Small intestine (tissue), 7 donors: Measurements from ENCODE around the gene CPT1A. TPM values are rescaled to one million over a fixed set of nuclear protein-coding genes. Genes with fewer than 3 reads are reported as not detected.

Experiments used
- DNase-seq, 2 donors: peaks; one replicate each; pipeline versions ENCODE4 v3.0.0 to v3.0.0-alpha.2; 2013
- FAIRE-seq: peaks from 2 replicates; lab custom pipeline; 2012; peaks lifted over from hg19 to GRCh38; lab: Jason Lieb, UNC
- H3K27ac ChIP-seq, 3 donors: one replicate each; pipeline ENCODE4 v1.5.1; 2013; ENCODE audit warnings: low read length in 2 of 3, mild to moderate bottlenecking in 2 of 3, control low read depth in 1 of 3, inconsistent platforms in 1 of 3, low read depth in 1 of 3, moderate library complexity in 1 of 3
- H3K27me3 ChIP-seq, 3 donors: one replicate each; pipeline ENCODE4 v1.6.1; 2013; ENCODE audit warnings: low read length in 3 of 3, inconsistent platforms in 1 of 3; ENCODE audit not compliant: control insufficient read depth in 3 of 3, insufficient read depth in 3 of 3
- H3K36me3 ChIP-seq, 3 donors: one replicate each; pipeline ENCODE4 v1.6.1; 2013; ENCODE audit warnings: low read length in 3 of 3, inconsistent platforms in 1 of 3, low read depth in 1 of 3, mild to moderate bottlenecking in 1 of 3, moderate library complexity in 1 of 3; ENCODE audit not compliant: control insufficient read depth in 3 of 3, insufficient read depth in 2 of 3
- H3K4me1 ChIP-seq, 3 donors: one replicate each; pipeline ENCODE4 v1.6.1; 2013; ENCODE audit warnings: low read length in 2 of 3, inconsistent platforms in 1 of 3, low read depth in 1 of 3, mild to moderate bottlenecking in 1 of 3, moderate library complexity in 1 of 3; ENCODE audit not compliant: control insufficient read depth in 3 of 3, insufficient read depth in 2 of 3
- H3K4me3 ChIP-seq, 3 donors: one replicate each; pipeline ENCODE4 v1.5.1; 2013; ENCODE audit warnings: low read length in 3 of 3, control low read depth in 1 of 3, inconsistent platforms in 1 of 3, low read depth in 1 of 3, mild to moderate bottlenecking in 1 of 3, moderate library complexity in 1 of 3
- H3K9me3 ChIP-seq, 2 donors: one replicate each; pipeline ENCODE4 v1.6.1; 2013; ENCODE audit warnings: low read depth in 1 of 2, low read length in 1 of 2; ENCODE audit not compliant: control insufficient read depth in 2 of 2, insufficient read depth in 1 of 2
- WGBS, 3 donors: extraction: QIAGEN DNeasy Blood & Tissue Kit; methylation state at CpG; one replicate each; pipeline ENCODE4 v1.1.7; 2013; 5-methylcytosine and 5-hydroxymethylcytosine counted together
- polyA plus RNA-seq, 4 donors: library from polyadenylated mRNA; stranded (reverse) in 3 of 4; unstranded in 1 of 4; fragments of 200-250 nt in 3 of 4; fragments of 120-200 nt in 1 of 4; gene quantifications; one replicate each; pipeline versions ENCODE4 v1.2.1 to v1.2.3, GENCODE V29; 2013
- donor health status: healthy with polysubstance abuse.
- donor health status: control.
- donor health status: control.
- donor health status: Bipolar disorder and iron deficiency.
- donor health status: healthy.

CPT1A gene
- polyA plus RNA-seq, 4 donors: 29.5 to 34.9 (median 31.5) TPM

DNA sequence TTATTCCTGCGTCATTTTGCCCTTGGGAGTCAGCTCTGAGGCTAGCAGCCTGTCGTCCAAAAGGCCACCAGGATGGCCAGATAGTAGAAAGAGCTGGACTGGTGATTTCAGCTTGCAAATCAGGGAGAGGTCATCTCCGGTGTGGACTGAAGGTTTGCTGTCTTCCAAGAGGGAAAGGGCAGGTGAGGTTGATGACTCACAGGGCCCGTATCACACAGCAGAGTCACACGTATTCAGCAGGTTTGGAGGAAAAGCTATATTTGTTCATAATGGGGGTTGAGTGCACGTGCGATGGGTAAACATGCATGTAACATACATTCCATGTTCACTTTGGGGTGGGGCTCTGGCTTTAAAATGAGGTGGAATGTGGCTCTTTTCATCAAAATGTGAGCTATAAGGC, 36.3 kb upstream of the CPT1A start:
- Histone ChIP-seq H3K27ac (peak overlapping the region in 1 of 3 donors; percentile 60), H3K4me3 (no peak overlapping the region), H3K36me3 (peaks cover 0 to 16% (median 0%) of the 10 kb centered on the region in 3 donors), H3K4me1 (peaks cover 0 to 11% (median 0%) of the 10 kb centered on the region in 3 donors), H3K9me3 (no peaks in the 10 kb centered on the region), H3K27me3 (no peaks in the 10 kb centered on the region)
- FAIRE-seq (no peak), DNase-seq (peak in 1 of 2 donors; percentile 65)
- 77 to 83% (median 79%) methylated on average over 7 of the region's 7 CpGs for WGBS, 3 donors

DNA sequence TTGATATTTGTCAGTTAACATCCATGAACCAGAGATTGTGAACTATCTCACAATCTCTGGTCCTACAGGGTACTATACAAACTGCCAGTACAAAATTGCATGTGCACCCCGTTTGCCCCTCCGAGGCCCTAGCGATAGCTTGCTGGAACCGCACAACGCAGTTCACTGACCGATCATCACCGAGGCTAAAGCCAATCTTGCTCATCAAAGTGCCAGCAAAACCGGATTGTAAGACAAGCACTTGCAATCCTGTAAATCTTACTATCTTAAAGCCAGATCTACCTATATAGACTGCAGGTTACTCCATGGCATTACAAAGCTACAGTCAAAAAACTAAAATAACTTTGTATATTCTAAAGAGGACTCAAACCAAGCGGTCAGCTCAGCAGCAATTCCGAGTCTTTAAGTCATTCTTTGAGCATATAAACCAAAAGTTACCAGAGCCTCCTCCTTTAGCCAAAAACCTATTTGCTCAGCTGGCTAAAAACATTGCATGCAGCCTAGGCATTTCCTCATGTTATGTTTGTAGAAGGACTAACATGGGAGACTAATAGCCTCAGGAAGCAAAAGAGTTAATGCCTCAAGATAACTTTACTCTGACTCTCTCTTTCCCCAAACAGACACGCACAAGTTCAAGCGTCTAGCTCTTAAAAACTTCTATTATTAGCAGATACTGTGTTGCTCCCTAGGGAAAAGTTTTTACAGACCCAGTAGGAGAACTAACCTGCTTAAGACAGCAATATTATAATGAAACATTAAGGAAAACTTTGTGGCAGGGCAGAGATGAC, 30.7 kb upstream of the CPT1A start:
- 81 to 87% (median 84%) methylated on average over 12 of the region's 12 CpGs for WGBS, 3 donors
- Histone ChIP-seq H3K27ac (no peak overlapping the region), H3K4me1 (peaks cover 0 to 13% (median 0%) of the 10 kb centered on the region in 3 donors), H3K9me3 (no peaks in the 10 kb centered on the region), H3K36me3 (peaks cover 0 to 4% (median 0%) of the 10 kb centered on the region in 3 donors), H3K27me3 (no peaks in the 10 kb centered on the region), H3K4me3 (no peak overlapping the region)
- no peak for DNase-seq
- FAIRE-seq: no peak

DNA sequence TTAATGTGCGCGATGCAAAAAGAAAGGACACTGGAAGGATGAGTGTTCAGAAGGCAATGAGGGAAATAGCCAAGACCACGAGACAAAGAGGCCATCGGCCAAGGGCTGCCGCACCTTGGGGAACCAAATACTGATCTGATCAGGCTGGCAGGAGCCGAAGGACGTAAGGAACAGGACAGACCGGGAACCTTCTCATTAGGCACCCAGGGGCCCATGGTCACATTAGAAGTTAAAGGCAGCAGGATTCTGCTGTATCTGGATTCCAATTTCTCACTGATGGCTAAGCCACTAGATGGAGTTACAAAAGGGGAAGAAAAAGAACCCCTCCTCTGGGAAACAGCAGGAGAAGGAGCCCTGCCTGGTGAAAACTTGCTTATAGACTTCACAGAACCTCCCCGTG, 28.8 kb upstream of the CPT1A start:
- 40 to 50% (median 45%) methylated on average over 9 of the region's 9 CpGs for WGBS, 3 donors
- Histone ChIP-seq H3K9me3 (no peaks in the 10 kb centered on the region), H3K4me1 (peaks cover 0 to 8% (median 0%) of the 10 kb centered on the region in 3 donors), H3K4me3 (peak overlapping the region in 2 of 3 donors; percentile 34 to 40), H3K27me3 (no peaks in the 10 kb centered on the region), H3K36me3 (peaks cover 0 to 4% (median 0%) of the 10 kb centered on the region in 3 donors), H3K27ac (no peak overlapping the region)
- DNase-seq (peak; percentile 37 to 42), FAIRE-seq (no peak)

DNA sequence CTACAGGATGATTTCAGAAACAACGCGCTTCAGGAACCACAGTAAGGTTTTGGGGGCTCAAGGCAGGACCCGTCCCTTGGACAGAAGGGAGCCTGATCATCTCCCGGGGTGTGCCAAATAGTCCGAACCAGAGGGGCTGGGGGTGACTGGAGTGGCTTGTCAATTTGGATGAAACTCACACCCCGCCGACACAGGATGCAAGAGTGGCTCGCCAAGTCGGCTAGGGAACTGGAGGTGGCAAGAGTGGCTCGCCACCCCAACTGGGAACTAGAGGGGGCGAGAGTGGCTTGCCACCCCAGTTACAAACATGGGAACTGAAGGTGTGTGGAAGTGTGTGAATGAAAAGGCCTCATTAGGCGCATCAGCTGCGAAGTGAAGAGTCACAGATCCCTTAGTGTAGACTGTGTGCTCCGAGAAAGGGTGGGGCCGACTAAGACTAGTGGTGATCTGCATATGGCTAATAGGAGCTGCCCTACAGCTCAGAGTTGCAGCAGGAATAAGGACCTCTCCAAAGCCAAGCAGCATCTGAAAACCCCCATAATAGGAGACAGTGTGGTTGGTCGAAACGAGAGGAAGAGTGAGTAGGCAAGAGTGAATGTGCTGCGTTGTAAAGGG, 26.6 kb upstream of the CPT1A start:
- Histone ChIP-seq H3K36me3 (peaks cover 0 to 10% (median 0%) of the 10 kb centered on the region in 3 donors), H3K27me3 (no peaks in the 10 kb centered on the region), H3K4me1 (peaks cover 0 to 8% (median 0%) of the 10 kb centered on the region in 3 donors), H3K27ac (no peak overlapping the region), H3K4me3 (no peak overlapping the region), H3K9me3 (peaks cover 3 to 8% of the 10 kb centered on the region in 2 donors)
- WGBS, 3 donors: 89 to 92% (median 92%) methylated on average over 18 of the region's 18 CpGs
- DNase-seq (no peak), FAIRE-seq (no peak)

DNA sequence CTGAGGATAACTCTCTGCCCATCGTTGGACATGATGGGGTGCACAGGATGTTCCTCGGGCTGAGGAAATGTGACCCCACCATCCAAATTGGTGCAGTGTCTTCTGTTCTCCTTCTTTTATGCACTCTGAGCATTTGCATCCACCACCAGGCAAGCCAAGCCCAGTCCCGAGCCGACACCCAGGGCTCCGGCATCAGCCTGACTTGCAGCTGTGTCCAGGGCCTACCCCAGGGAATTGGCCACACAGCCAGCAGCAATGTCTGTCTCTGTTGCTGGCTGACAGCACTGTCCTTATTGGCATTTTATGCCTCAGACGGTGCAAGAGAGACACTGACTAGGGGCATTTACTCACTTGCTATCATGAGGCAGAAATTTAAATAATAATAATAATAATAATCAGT, 25.4 kb upstream of the CPT1A start:
- no peak for FAIRE-seq
- no peak for DNase-seq

DNA sequence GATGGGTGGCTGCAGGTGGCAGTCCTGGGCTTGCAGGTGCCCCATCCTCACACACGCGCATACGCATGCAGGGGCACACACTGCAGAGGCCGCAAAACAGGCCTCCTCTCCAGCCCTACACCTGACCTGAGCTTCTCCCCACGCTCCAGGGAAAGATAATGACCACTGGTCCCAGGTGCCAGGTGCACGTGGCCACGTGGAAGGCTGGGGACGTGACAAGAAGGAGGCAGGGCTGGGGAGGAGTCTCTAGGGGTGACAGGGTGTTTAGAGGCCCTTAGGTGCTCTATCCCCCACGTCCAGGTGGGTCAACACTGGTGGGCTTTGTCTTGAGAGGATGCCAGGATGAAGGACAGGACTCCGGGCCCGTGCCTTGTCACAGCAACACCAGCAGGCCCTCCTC, 23.5 kb upstream of the CPT1A start:
- Histone ChIP-seq H3K36me3 (peaks cover 0 to 10% (median 0%) of the 10 kb centered on the region in 3 donors), H3K27ac (no peak overlapping the region), H3K4me3 (no peak overlapping the region), H3K4me1 (peaks cover 0 to 5% (median 4%) of the 10 kb centered on the region in 3 donors), H3K27me3 (no peaks in the 10 kb centered on the region), H3K9me3 (peaks cover 3 to 8% of the 10 kb centered on the region in 2 donors)
- DNase-seq (no peak), FAIRE-seq (no peak)
- WGBS, 3 donors: 82 to 90% (median 82%) methylated on average over 11 of the region's 11 CpGs

More for the DNA sequence above, 25.4 kb upstream of the CPT1A start:
- Histone ChIP-seq H3K36me3 (peaks cover 0 to 10% (median 0%) of the 10 kb centered on the region in 3 donors), H3K9me3 (peaks cover 3 to 8% of the 10 kb centered on the region in 2 donors), H3K27ac (no peak overlapping the region), H3K4me1 (peaks cover 0 to 13% (median 4%) of the 10 kb centered on the region in 3 donors), H3K27me3 (no peaks in the 10 kb centered on the region), H3K4me3 (no peak overlapping the region)
- WGBS, 3 donors: 76 to 88% (median 86%) methylated on average over 6 of the region's 6 CpGs

DNA sequence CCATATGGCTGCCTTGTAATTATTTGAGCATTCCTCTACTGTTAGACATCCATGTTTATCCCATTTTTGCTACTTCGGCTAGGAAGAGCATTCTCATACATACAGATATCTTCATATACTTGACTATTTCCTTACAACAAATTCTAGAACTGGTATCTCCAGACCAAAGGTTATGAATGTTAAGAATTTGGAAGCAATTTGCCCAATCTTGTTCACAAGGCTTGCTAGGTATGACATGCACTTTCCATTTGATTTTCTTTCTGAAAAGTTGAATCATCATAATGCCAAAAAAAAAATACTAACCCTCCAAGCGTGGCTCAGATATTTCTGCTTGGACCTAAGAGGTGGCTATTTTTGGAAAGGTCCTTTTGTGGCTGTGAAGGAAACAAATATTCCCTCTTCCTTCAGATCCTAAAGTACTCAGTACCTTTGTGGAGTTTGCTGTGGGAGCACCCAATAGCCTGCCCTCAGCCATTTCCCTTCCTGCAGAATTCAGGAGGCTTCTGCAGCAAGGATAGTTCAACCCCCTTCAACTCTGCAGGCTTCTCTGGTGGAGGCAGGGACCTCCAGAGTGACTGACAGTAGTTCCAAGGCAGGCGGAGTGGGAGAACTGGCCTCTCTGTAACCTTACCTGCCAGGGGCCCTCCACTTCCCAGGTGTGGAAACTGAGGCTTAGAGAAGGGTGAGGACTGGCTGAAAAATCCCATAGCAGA, 22.0 kb upstream of the CPT1A start:
- H3K4me1 ChIP-seq: peaks cover 0 to 5% (median 4%) of the 10 kb centered on the region in 3 donors
- 90 to 95% (median 91%) methylated on average over 3 of the region's 3 CpGs for WGBS, 3 donors
- peaks cover 3 to 12% of the 10 kb centered on the region in 2 donors for H3K9me3 ChIP-seq
- peaks cover 0 to 10% (median 0%) of the 10 kb centered on the region in 3 donors for H3K36me3 ChIP-seq
- DNase-seq: no peak
- FAIRE-seq: no peak
- H3K27ac ChIP-seq: no peak overlapping the region
- no peak overlapping the region for H3K4me3 ChIP-seq
- H3K27me3 ChIP-seq: no peaks in the 10 kb centered on the region

DNA sequence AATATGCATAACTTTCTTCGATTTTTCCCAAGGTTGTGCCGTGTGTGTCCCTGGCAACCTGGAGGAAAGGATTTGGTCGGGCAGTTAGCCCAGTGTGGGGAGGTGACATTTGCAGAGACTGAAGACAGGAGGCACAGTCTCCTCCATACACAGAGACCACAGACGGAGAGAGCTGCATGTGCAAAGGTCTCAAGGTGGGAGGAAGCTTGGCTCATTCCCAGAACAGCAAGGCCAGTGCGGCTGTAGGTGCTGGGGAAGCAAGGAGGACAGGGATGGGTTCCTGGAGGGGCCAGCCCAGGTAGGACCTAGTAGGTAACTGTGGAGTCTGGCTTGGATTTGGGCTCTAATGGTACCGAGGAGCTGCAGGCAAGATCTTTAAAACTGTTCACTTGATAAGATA, 20.7 kb upstream of the CPT1A start:
- H3K4me3 ChIP-seq: no peak overlapping the region
- H3K36me3 ChIP-seq: peaks cover 0 to 6% (median 0%) of the 10 kb centered on the region in 3 donors
- WGBS, 3 donors: 33 to 63% (median 43%) methylated on average over 6 of the region's 6 CpGs
- DNase-seq (peak; percentile 53 to 60), FAIRE-seq (no peak)
- H3K27ac ChIP-seq: peak overlapping the region in 2 of 3 donors; percentile 32 to 55
- peaks cover 3 to 12% of the 10 kb centered on the region in 2 donors for H3K9me3 ChIP-seq
- H3K4me1 ChIP-seq: peaks cover 4 to 18% (median 7%) of the 10 kb centered on the region in 3 donors
- H3K27me3 ChIP-seq: no peaks in the 10 kb centered on the region
